GM23338 (cell line): Measurements from ENCODE around the gene HTR3E. TPM values are rescaled to one million over a fixed set of nuclear protein-coding genes. Genes with fewer than 3 reads are reported as not detected.

Source experiments
- ATAC-seq: fragments of 200-7000 bp; cut with Tn5 transposase; 3 replicates; pipeline ENCODE4 v1.9.1; 2020
- DNase-seq: peaks from one replicate; pipeline ENCODE4 v3.0.0-alpha.2; 2015; ENCODE audit warnings: low spot score
- H2AFZ ChIP-seq: fragments of 200-600 bp; sonication (generic); 2 replicates; pipeline ENCODE4 v1.8.0; 2016; ENCODE audit warnings: antibody characterized with exemption, mild to moderate bottlenecking, moderate library complexity
- H3F3A ChIP-seq: fragments of 200-600 bp; sonication (generic); replicated peaks from 2 replicates; pipeline ENCODE4 v1.8.0; 2017; ENCODE audit warnings: antibody characterized with exemption, mixed run types, low read depth
- H3K27ac ChIP-seq: fragments of 200-600 bp; sonication (generic); 2 replicates; pipeline ENCODE4 v1.6.1; 2016; ENCODE audit warnings: low read depth
- H3K27me3 ChIP-seq: fragments of 200-600 bp; sonication (generic); 2 replicates; pipeline ENCODE4 v1.8.0; 2016; ENCODE audit warnings: mild to moderate bottlenecking, mixed run types, moderate library complexity; ENCODE audit not compliant: insufficient read depth
- H3K36me3 ChIP-seq: fragments of 200-600 bp; sonication (generic); 2 replicates; pipeline ENCODE4 v1.8.0; 2016; ENCODE audit warnings: mild to moderate bottlenecking; ENCODE audit not compliant: insufficient read depth
- H3K4me1 ChIP-seq: fragments of 200-600 bp; sonication (generic); 2 replicates; pipeline ENCODE4 v1.8.0; 2016; ENCODE audit warnings: mild to moderate bottlenecking, moderate library complexity; ENCODE audit not compliant: insufficient read depth
- H3K4me2 ChIP-seq: fragments of 200-600 bp; sonication (generic); 2 replicates; pipeline ENCODE4 v1.7.1; 2017; ENCODE audit warnings: mixed run types
- H3K4me3 ChIP-seq: fragments of 200-600 bp; sonication (generic); 2 replicates; pipeline ENCODE4 v1.6.1; 2016; ENCODE audit warnings: mixed run types
- H3K79me2 ChIP-seq: fragments of 200-600 bp; sonication (generic); replicated peaks from 2 replicates; pipeline ENCODE4 v1.8.0; 2017; ENCODE audit warnings: mild to moderate bottlenecking; ENCODE audit not compliant: insufficient read depth
- H3K9me2 ChIP-seq: fragments of 200-600 bp; sonication (generic); 2 replicates; pipeline ENCODE4 v1.8.0; 2017; ENCODE audit not compliant: insufficient read depth
- H4K20me1 ChIP-seq: fragments of 200-600 bp; sonication (generic); replicated peaks from 2 replicates; pipeline ENCODE4 v1.8.0; 2017; ENCODE audit warnings: mild to moderate bottlenecking; ENCODE audit not compliant: insufficient read depth
- H3K27ac Mint-ChIP-seq: 2 replicates; pipeline ENCODE4 v1.8.0; 2020; ENCODE audit warnings: inconsistent platforms, mild to moderate bottlenecking, moderate library complexity, mixed read lengths
- H3K27me3 Mint-ChIP-seq: 3 replicates; pipeline ENCODE4 v1.8.0; 2022; ENCODE audit warnings: low read depth, mild to moderate bottlenecking, moderate library complexity, mixed read lengths, inconsistent platforms; ENCODE audit not compliant: insufficient read depth, poor library complexity
- H3K36me3 Mint-ChIP-seq: 3 replicates; pipeline ENCODE4 v1.8.0; 2021; ENCODE audit warnings: low read depth, mild to moderate bottlenecking, inconsistent platforms, moderate library complexity, mixed read lengths
- H3K4me1 Mint-ChIP-seq: 3 replicates; pipeline ENCODE4 v1.8.0; 2020; ENCODE audit warnings: mild to moderate bottlenecking, inconsistent platforms, mixed read lengths
- H3K4me3 Mint-ChIP-seq: 3 replicates; pipeline ENCODE4 v1.8.0; 2021; ENCODE audit warnings: moderate library complexity, mild to moderate bottlenecking, inconsistent platforms, mixed read lengths
- H3K9me3 Mint-ChIP-seq: 3 replicates; pipeline ENCODE4 v1.8.0; 2020; ENCODE audit warnings: moderate library complexity, mild to moderate bottlenecking, inconsistent platforms, mixed read lengths
- CREB1 ChIP-seq: fragments of 250-450 bp; sonication (Bioruptor Pico); IDR thresholded peaks from 2 replicates; pipeline ENCODE4 v1.5.0; 2020; ENCODE audit warnings: low read depth, mild to moderate bottlenecking, moderate library complexity
- EZH2 ChIP-seq: fragments of 200-600 bp; sonication (generic); IDR thresholded peaks from one replicate; pipeline ENCODE4 v1.8.0; 2017; ENCODE audit warnings: antibody characterized with exemption, mild to moderate bottlenecking, low read depth; ENCODE audit not compliant: unreplicated experiment
- EZH2phosphoT487 ChIP-seq: fragments of 200-600 bp; sonication (generic); IDR thresholded peaks from one replicate; pipeline ENCODE4 v1.8.1; 2018; ENCODE audit warnings: antibody characterized with exemption; ENCODE audit not compliant: unreplicated experiment
- JUNB ChIP-seq: IDR thresholded peaks from one replicate; pipeline ENCODE4 v1.6.1; 2016; ENCODE audit warnings: antibody characterized with exemption; ENCODE audit not compliant: unreplicated experiment
- NANOG ChIP-seq: IDR thresholded peaks from 2 replicates; pipeline ENCODE4 v1.6.1; 2016; ENCODE audit warnings: antibody characterized with exemption, borderline replicate concordance
- POLR2AphosphoS5 ChIP-seq: IDR thresholded peaks from 2 replicates; pipeline ENCODE4 v1.6.1; 2016; ENCODE audit warnings: antibody characterized with exemption, low read depth
- STAT1 ChIP-seq: IDR thresholded peaks from one replicate; pipeline ENCODE4 v1.6.1; 2016; ENCODE audit warnings: antibody characterized with exemption; ENCODE audit not compliant: unreplicated experiment
- ZNF114 ChIP-seq: fragments of 250-450 bp; sonication (Bioruptor Pico); IDR thresholded peaks from 2 replicates; pipeline ENCODE4 v1.5.0; 2020; ENCODE audit warnings: mild to moderate bottlenecking, moderate library complexity
- ZNF331 ChIP-seq: fragments of 250-450 bp; sonication (Bioruptor Pico); IDR thresholded peaks from 2 replicates; pipeline ENCODE4 v1.5.0; 2020; ENCODE audit warnings: low read depth, mild to moderate bottlenecking, moderate library complexity
- polyA plus RNA-seq: library from polyadenylated mRNA; unstranded; fragments of >200 nt; fragmentation: Nextera tagmentation; extraction: Ambion mirVana; gene quantifications from 2 replicates; pipeline ENCODE4 v1.2.1, GENCODE V29; 2016
- total RNA-seq: library from RNA; depleted of rRNA; stranded (reverse); fragments of >200 nt; shearing (Covaris generic); gene quantifications from 2 replicates; pipeline ENCODE4 v1.2.3, GENCODE V29; 2014
- TF ChIP-seq, protein P1 (sequence below): IDR thresholded peaks from one replicate; pipeline ENCODE4 v1.6.1; 2018; ENCODE audit warnings: antibody characterized with exemption; ENCODE audit not compliant: unreplicated experiment
- TF ChIP-seq, protein P2 (sequence below): IDR thresholded peaks from 2 replicates; pipeline ENCODE4 v1.6.1; 2016; ENCODE audit warnings: antibody characterized with exemption
- TF ChIP-seq, protein P3 (sequence below): fragments of 250-450 bp; sonication (Bioruptor Pico); IDR thresholded peaks from 2 replicates; pipeline ENCODE4 v1.5.0; 2020; ENCODE audit warnings: mild to moderate bottlenecking, moderate library complexity
- TF ChIP-seq, protein P4 (sequence below), 2 experiments: fragments of 200-600 bp in 1 of 2; sonication (generic) in 1 of 2; conservative IDR thresholded peaks; 2 replicates each; pipeline versions ENCODE4 v1.5.1 to v1.6.1; 2016 to 2017; ENCODE audit warnings: antibody characterized with exemption in 2 of 2, low read depth in 2 of 2, mild to moderate bottlenecking in 2 of 2, moderate library complexity in 1 of 2

Gene HTR3E
- total and polyA plus RNA-seq, 2 experiments from 2014 or later, result not detected

DNA sequence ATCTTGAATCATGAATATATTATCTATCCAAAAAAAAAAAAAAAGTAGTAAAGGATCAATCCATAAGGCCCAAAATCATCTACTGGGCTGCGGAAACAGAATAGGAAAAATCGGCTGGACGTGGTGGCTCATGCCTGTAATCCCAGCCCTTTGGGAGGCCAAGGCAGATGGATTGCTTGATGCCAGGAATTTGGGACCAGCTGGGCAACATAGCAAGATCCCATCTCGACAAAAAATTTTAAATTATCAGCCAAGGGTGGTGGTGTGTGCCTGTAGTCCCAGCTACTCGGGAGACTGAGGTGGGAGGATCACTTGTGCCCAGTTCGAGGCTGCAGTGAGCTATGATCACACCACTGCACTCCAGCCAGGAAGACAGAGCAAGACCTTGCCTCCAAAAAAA, 52.3 kb downstream of the HTR3E start:
- Histone ChIP-seq H3K27ac (no peak overlapping the region), H2AFZ (no peak overlapping the region), H3K27me3 (no peaks in the 10 kb centered on the region), H3F3A (no peaks in the 10 kb centered on the region), H3K4me2 (no peak overlapping the region), H3K79me2 (0 out of 2 replicates have a peak, but pooled peaks cover under 1% of the 10 kb centered on the region), H3K4me3 (no peak overlapping the region), H3K36me3 (no peaks in the 10 kb centered on the region), H3K9me2 (no peaks in the 10 kb centered on the region), H4K20me1 (no peaks in the 10 kb centered on the region), H3K4me1 (no peaks in the 10 kb centered on the region)
- Mint-ChIP-seq H3K36me3 (peaks cover 11% of the 10 kb centered on the region; the same call in 1 of the 3 replicates), H3K9me3 (no peaks in the 10 kb centered on the region), H3K4me1 (peaks cover 7% of the 10 kb centered on the region; the same call in 2 of the 3 replicates), H3K27ac (no peak overlapping the region), H3K27me3 (peaks cover 4% of the 10 kb centered on the region), H3K4me3 (no peak overlapping the region)
- TF ChIP-seq EZH2 (no peak), ZNF331 (no peak), POLR2AphosphoS5 (no peak), ZNF114 (CRISPR knock-in tag) (no peak), CREB1 (no peak), JUNB (no peak), STAT1 (no peak), EZH2phosphoT487 (no peak), NANOG (no peak)
- TF ChIP-seq, protein P1, sequence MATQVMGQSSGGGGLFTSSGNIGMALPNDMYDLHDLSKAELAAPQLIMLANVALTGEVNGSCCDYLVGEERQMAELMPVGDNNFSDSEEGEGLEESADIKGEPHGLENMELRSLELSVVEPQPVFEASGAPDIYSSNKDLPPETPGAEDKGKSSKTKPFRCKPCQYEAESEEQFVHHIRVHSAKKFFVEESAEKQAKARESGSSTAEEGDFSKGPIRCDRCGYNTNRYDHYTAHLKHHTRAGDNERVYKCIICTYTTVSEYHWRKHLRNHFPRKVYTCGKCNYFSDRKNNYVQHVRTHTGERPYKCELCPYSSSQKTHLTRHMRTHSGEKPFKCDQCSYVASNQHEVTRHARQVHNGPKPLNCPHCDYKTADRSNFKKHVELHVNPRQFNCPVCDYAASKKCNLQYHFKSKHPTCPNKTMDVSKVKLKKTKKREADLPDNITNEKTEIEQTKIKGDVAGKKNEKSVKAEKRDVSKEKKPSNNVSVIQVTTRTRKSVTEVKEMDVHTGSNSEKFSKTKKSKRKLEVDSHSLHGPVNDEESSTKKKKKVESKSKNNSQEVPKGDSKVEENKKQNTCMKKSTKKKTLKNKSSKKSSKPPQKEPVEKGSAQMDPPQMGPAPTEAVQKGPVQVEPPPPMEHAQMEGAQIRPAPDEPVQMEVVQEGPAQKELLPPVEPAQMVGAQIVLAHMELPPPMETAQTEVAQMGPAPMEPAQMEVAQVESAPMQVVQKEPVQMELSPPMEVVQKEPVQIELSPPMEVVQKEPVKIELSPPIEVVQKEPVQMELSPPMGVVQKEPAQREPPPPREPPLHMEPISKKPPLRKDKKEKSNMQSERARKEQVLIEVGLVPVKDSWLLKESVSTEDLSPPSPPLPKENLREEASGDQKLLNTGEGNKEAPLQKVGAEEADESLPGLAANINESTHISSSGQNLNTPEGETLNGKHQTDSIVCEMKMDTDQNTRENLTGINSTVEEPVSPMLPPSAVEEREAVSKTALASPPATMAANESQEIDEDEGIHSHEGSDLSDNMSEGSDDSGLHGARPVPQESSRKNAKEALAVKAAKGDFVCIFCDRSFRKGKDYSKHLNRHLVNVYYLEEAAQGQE, result no peak
- TF ChIP-seq, protein P2, sequence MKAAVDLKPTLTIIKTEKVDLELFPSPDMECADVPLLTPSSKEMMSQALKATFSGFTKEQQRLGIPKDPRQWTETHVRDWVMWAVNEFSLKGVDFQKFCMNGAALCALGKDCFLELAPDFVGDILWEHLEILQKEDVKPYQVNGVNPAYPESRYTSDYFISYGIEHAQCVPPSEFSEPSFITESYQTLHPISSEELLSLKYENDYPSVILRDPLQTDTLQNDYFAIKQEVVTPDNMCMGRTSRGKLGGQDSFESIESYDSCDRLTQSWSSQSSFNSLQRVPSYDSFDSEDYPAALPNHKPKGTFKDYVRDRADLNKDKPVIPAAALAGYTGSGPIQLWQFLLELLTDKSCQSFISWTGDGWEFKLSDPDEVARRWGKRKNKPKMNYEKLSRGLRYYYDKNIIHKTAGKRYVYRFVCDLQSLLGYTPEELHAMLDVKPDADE, result no peak
- TF ChIP-seq, protein P3, sequence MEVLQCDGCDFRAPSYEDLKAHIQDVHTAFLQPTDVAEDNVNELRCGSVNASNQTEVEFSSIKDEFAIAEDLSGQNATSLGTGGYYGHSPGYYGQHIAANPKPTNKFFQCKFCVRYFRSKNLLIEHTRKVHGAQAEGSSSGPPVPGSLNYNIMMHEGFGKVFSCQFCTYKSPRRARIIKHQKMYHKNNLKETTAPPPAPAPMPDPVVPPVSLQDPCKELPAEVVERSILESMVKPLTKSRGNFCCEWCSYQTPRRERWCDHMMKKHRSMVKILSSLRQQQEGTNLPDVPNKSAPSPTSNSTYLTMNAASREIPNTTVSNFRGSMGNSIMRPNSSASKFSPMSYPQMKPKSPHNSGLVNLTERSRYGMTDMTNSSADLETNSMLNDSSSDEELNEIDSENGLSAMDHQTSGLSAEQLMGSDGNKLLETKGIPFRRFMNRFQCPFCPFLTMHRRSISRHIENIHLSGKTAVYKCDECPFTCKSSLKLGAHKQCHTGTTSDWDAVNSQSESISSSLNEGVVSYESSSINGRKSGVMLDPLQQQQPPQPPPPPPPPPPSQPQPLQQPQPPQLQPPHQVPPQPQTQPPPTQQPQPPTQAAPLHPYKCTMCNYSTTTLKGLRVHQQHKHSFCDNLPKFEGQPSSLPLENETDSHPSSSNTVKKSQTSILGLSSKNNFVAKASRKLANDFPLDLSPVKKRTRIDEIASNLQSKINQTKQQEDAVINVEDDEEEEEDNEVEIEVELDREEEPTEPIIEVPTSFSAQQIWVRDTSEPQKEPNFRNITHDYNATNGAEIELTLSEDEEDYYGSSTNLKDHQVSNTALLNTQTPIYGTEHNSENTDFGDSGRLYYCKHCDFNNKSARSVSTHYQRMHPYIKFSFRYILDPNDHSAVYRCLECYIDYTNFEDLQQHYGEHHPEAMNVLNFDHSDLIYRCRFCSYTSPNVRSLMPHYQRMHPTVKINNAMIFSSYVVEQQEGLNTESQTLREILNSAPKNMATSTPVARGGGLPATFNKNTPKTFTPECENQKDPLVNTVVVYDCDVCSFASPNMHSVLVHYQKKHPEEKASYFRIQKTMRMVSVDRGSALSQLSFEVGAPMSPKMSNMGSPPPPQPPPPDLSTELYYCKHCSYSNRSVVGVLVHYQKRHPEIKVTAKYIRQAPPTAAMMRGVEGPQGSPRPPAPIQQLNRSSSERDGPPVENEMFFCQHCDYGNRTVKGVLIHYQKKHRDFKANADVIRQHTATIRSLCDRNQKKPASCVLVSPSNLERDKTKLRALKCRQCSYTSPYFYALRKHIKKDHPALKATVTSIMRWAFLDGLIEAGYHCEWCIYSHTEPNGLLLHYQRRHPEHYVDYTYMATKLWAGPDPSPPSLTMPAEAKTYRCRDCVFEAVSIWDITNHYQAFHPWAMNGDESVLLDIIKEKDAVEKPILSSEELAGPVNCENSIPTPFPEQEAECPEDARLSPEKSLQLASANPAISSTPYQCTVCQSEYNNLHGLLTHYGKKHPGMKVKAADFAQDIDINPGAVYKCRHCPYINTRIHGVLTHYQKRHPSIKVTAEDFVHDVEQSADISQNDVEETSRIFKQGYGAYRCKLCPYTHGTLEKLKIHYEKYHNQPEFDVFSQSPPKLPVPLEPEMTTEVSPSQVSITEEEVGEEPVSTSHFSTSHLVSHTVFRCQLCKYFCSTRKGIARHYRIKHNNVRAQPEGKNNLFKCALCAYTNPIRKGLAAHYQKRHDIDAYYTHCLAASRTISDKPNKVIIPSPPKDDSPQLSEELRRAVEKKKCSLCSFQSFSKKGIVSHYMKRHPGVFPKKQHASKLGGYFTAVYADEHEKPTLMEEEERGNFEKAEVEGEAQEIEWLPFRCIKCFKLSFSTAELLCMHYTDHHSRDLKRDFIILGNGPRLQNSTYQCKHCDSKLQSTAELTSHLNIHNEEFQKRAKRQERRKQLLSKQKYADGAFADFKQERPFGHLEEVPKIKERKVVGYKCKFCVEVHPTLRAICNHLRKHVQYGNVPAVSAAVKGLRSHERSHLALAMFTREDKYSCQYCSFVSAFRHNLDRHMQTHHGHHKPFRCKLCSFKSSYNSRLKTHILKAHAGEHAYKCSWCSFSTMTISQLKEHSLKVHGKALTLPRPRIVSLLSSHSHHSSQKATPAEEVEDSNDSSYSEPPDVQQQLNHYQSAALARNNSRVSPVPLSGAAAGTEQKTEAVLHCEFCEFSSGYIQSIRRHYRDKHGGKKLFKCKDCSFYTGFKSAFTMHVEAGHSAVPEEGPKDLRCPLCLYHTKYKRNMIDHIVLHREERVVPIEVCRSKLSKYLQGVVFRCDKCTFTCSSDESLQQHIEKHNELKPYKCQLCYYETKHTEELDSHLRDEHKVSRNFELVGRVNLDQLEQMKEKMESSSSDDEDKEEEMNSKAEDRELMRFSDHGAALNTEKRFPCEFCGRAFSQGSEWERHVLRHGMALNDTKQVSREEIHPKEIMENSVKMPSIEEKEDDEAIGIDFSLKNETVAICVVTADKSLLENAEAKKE, result no peak
- TF ChIP-seq, protein P4, sequence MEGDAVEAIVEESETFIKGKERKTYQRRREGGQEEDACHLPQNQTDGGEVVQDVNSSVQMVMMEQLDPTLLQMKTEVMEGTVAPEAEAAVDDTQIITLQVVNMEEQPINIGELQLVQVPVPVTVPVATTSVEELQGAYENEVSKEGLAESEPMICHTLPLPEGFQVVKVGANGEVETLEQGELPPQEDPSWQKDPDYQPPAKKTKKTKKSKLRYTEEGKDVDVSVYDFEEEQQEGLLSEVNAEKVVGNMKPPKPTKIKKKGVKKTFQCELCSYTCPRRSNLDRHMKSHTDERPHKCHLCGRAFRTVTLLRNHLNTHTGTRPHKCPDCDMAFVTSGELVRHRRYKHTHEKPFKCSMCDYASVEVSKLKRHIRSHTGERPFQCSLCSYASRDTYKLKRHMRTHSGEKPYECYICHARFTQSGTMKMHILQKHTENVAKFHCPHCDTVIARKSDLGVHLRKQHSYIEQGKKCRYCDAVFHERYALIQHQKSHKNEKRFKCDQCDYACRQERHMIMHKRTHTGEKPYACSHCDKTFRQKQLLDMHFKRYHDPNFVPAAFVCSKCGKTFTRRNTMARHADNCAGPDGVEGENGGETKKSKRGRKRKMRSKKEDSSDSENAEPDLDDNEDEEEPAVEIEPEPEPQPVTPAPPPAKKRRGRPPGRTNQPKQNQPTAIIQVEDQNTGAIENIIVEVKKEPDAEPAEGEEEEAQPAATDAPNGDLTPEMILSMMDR (conservative IDR thresholded peaks at IDR 0.05; ENCODE audit: low read depth in 2 of 2), result no peak
- no peak for DNase-seq
- ATAC-seq, result no peak
